ENCODE results near the gene SLC25A51.

Gene SLC25A51

GRCh38 chr9:37903647-37904444 lies at the start of gene SLC25A51:
TSS of gene SLC25A51 (minus strand) at chr9:37904127. CDS start at chr9:37888550, 15,577 bp downstream.
- ATAC-seq (ENCODE audit: low read depth) = peak; percentile 75
- peak; percentile 93 for DNase-seq (ENCODE audit: low spot score)
- TF ChIP-seq CTCF (IDR thresholded peaks at IDR 0.05; ENCODE audit: poor library complexity, severe bottlenecking) = peak; percentile 98
- Histone ChIP-seq H3K27me3 (ENCODE audit: insufficient read depth, poor library complexity, severe bottlenecking) (no peaks in the 10 kb centered on the region), H3K36me3 (ENCODE audit: low read depth) (peaks cover 23% of the 10 kb centered on the region), H3K27ac (ENCODE audit: poor library complexity, severe bottlenecking) (peak within 1 kb of the TSS; percentile 74), H3K9me3 (ENCODE audit: severe bottlenecking) (no peaks in the 10 kb centered on the region), H3K4me1 (ENCODE audit: insufficient read depth, poor library complexity, severe bottlenecking) (peaks cover 11% of the 10 kb centered on the region), H3K4me3 (ENCODE audit: severe bottlenecking) (peak within 1 kb of the TSS; percentile 76)

DNA sequence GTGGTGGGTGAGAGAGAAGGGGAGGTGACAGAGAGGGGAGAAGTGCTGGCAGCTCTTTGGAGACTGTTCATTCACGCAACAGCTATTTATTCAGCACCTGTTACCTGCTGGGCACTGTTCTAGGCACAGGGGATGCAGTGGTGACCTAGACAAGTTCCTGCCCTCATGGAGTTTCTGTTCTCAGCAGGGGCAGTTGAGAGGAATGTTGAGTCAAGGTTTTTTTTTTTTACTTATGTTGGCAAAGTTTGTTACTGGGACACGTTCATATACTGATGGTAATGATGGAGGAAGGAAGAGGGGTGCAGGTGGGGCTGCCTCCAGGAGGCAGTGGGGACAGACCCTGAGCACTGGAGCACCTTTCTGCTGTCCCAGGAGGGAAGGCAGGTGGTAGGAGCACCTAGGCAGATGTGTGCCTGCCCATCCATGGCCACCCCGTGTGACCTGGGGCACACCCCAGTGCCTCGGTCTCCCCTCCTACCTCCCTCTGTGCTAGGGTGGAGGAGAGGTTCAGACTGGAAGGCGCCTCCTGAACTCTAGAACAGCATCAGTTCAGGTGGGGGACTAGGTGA lies 49.4 kb upstream of the SLC25A51 start:
- Histone ChIP-seq H3K36me3 (ENCODE audit: low read depth) (peaks cover 53% of the 10 kb centered on the region), H3K9me3 (ENCODE audit: severe bottlenecking) (no peaks in the 10 kb centered on the region), H3K27ac (ENCODE audit: poor library complexity, severe bottlenecking) (peak overlapping the region; percentile 96), H3K27me3 (ENCODE audit: insufficient read depth, poor library complexity, severe bottlenecking) (no peaks in the 10 kb centered on the region), H3K4me3 (ENCODE audit: severe bottlenecking) (no peak overlapping the region), H3K4me1 (ENCODE audit: insufficient read depth, poor library complexity, severe bottlenecking) (peaks cover 37% of the 10 kb centered on the region)
- ATAC-seq (ENCODE audit: low read depth) = no peak; the same call in 2 of the 3 replicates
- no peak for TF ChIP-seq CTCF (IDR thresholded peaks at IDR 0.05; ENCODE audit: poor library complexity, severe bottlenecking)
- no peak for DNase-seq (ENCODE audit: low spot score)

DNA sequence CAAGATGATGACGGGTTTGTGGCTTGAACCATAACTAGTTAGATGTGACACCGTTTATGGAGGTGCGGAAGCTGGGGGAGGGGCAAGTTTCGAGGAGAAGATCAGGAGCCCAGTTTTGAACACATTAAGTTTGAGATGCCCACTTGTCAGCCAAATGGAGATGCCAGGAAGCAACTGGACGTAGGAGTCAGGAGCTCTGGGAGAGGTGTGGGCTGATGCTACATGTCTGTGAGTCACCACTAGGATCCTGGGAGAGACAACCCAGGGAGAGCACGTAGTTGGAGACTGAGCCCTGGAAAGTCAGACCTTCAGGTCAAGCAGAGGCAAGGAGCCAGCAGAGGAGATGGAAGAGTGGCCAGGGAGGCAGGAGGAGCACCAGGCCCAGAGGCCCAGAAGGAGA lies 48.8 kb upstream of the SLC25A51 start:
- DNase-seq (ENCODE audit: low spot score) (no peak), ATAC-seq (ENCODE audit: low read depth) (peak; percentile 58)
- H3K36me3 ChIP-seq (ENCODE audit: low read depth) = peaks cover 59% of the 10 kb centered on the region
- H3K27me3 ChIP-seq (ENCODE audit: insufficient read depth, poor library complexity, severe bottlenecking) = no peaks in the 10 kb centered on the region
- peaks cover 42% of the 10 kb centered on the region for H3K4me1 ChIP-seq (ENCODE audit: insufficient read depth, poor library complexity, severe bottlenecking)
- H3K4me3 ChIP-seq (ENCODE audit: severe bottlenecking) = no peak overlapping the region
- no peak for TF ChIP-seq CTCF (IDR thresholded peaks at IDR 0.05; ENCODE audit: poor library complexity, severe bottlenecking)
- peak overlapping the region; percentile 96 for H3K27ac ChIP-seq (ENCODE audit: poor library complexity, severe bottlenecking)
- no peaks in the 10 kb centered on the region for H3K9me3 ChIP-seq (ENCODE audit: severe bottlenecking)

DNA sequence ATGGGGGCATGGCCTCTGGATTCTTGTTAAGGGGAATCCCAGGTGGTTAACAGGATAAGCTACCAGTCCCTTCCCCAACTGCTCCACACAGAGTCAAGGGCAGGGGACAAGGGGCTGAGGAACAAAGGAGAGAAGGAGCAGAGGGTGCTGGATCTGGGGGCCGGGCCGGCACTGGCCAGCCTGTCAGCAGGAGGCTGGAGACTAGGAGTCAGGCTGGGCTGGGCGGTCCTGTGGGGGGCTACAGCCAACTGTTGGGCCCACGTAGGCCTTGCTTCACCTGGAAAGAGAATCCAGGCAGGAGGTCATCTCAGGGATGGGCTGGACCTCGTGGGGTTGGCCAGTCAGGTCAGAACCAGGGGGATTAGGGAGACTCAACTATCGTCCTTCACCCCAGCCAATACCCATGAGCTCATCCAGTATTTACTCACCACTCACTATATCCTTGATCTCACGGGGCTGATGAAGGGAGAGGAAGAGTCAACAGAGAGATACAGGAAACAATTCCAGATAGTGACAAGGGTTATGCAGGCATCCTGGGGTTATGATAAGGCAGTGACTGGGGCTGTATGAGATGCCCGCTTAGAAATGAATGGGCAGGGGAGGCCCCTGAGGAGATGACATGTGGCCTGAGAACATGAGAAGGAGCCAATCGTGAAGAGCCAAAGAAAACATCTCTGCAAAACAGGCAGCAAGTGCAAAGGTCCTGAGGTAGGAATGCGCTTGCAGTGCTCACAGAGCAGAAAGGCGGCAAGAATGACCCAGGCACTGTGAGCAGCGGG lies 47.9 kb upstream of the SLC25A51 start:
- DNase-seq (ENCODE audit: low spot score) (no peak), ATAC-seq (ENCODE audit: low read depth) (no peak)
- Histone ChIP-seq H3K36me3 (ENCODE audit: low read depth) (peaks cover 68% of the 10 kb centered on the region), H3K4me1 (ENCODE audit: insufficient read depth, poor library complexity, severe bottlenecking) (peaks cover 43% of the 10 kb centered on the region), H3K27ac (ENCODE audit: poor library complexity, severe bottlenecking) (peak overlapping the region; percentile 96), H3K27me3 (ENCODE audit: insufficient read depth, poor library complexity, severe bottlenecking) (no peaks in the 10 kb centered on the region), H3K9me3 (ENCODE audit: severe bottlenecking) (no peaks in the 10 kb centered on the region), H3K4me3 (ENCODE audit: severe bottlenecking) (no peak overlapping the region)
- no peak for TF ChIP-seq CTCF (IDR thresholded peaks at IDR 0.05; ENCODE audit: poor library complexity, severe bottlenecking)
